NCI-H2029 treated with DMSO at 0.1 percent for 48 hours (cell line): ENCODE measurements around the gene LIPC.

ENCODE experiments used
- DNase-seq: peaks from one replicate; lab custom pipeline; 2025; lab: John Stamatoyannopoulos, UW

The LIPC gene

DNA sequence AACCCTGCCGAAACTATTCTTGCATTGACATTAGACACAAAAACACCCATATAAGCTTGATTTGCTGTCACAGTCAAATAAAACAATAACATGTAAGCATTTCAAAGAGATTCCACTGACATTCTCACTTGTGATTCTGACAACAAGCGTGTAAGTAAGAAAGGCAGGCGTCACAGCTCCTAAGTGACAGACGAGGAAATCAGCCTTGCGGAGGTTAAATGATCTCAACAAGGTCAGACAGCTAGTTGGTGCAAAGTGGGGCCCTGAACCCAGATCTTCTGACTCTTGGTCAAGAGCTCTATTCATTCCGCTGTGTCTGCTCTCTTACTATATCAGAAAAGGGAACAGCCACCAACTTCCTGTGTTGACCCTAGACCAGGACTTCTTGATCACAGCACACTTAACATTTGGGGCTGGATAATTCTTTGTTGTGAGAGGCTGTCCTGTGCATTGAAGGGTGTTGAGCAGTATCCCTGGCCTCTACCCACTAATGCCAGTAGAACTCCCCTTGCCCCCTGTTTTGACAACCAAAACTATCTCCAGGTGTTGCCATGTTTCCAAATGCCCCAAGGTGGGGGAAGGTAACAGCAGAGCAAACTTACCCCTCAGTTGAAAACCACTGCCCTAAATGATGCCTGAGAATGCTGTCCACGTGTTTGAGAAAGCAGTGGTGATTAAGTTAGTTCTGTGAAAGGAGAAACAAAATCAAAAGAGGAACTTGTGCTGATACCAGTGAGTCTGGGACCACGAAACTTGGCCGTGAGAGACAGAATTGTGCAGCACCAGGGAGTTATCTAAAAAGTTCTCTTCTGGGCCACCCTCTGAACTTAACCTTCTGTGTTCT is 86.1 kb downstream of the LIPC start:
- no peak for DNase-seq

DNA sequence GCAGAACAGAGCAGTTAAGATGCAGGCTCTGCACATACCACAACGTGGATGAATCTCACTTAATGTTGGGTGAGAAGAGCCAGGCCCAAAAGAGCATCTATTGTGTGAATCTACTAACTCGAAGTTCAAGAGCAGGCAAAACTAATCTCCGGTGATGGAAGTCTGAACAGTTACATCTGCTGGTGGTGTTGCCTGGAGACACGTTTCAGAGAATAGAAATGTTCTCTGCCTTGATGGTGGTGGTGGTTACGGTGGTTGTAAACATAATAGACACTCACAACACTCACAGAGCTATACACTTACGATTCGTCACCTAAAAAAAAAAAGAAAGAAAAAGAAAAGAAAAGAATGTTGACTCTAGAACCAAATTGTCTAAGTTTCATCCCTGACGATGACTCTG is 86.8 kb downstream of the LIPC start:
- no peak for DNase-seq

DNA sequence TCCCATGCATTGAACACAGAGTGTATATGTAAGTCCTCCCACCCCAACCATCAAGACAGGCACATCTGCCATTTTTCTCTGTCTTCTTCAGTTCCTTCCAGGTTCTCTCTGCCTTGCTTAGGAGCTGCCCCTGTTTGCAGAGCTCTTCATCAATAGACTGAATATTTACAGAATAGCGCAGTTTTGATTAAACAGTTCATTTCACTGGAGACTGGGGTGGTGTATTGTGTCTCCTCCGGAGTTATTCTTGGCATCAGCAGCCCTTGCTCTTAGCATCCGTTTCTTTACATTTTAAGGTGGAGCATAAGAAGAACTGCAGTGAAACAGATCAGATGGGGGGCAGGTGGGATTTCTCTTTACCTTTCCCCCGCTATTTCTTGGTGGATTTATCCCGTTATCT is 87.7 kb downstream of the LIPC start:
- DNase-seq: no peak

DNA sequence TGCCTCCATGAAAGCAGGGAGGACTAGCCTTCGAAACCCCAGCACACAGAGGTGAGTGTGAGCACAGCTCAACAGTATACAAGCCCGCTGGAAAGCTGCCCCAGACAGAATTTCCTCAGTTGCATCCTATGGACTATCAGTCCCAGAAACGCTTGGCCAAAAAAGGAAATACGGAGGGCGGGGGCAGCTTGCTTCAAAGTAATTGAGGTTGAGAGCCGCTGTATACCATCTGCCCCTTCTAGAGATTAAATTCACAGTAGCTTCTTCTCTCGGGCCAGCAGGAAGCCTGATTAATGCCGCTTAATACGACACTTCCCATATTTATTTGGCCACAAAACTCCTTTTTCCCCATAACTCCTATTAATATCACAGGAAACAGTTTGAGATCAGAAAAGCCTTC is 88.7 kb downstream of the LIPC start:
- DNase-seq: no peak

DNA sequence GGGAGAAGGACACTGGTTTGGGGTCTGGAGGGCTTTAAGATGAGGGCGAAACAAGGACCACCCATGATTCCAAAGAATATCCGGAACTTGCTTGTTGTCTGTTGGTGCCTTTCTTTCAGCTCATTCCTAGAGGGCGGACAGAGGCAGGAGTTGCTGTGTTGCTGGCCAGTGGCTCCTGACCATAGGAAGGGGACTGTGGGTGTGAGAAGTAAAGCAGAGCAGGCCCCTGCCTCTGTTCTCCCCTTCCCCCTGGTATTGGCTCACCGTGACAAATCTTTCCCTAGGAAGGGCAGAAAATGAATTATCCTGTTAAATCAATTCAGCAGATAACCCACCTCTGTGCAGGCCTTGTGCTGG is 89.1 kb downstream of the LIPC start:
- DNase-seq: no peak

DNA sequence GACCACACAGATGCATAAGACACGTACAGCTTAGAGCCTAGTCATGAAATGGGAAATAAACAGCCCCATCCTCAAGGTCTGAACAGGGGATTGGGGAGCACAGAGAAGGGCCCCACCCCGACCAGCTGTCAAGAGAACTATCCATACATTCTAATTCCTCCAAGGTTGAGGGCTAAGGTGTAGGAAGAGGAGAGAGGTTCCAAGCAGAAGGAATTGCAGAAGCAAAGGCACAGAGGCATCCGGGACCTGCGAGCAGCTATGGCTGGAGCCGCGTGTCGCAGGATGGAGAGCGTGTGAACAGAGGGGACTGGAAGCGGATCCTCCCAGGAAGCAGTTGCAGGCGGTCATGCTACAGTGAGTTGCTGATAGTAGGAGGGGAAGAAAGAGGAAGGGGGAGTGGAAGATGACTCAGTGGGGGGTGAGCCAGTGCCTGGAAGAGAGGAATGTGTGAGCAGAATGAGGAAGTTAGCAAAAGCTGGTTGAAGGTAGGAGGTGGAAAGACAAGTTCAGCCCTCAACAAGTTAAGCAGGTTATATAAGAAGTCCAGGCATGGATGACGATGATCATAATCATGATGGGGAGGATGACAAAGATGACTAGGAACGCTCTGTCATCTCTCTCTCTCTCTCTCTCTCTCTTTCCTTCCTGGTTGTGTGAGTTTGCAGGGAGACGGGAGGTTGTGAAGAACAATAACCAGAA is 89.7 kb downstream of the LIPC start:
- DNase-seq: no peak

DNA sequence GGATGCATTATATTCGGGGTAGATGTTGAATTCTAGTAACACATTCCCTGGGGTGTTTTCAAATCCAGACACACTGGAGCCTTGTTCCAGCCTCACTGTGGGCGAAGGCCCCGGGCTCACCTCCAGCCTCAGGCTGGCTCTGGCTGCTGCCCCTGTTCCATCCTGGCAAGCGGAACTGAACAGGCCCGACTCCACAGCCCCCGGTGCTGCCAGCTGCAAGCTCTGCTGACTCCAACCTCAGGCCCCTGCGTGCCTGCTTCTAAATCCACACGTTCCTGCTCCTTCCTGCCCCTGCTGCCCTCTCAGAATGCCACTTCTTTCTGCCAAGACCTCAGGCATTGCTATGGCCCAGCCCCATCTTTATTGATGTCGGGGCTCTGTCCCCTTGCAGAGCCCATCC is 90.6 kb downstream of the LIPC start:
- no peak for DNase-seq

DNA sequence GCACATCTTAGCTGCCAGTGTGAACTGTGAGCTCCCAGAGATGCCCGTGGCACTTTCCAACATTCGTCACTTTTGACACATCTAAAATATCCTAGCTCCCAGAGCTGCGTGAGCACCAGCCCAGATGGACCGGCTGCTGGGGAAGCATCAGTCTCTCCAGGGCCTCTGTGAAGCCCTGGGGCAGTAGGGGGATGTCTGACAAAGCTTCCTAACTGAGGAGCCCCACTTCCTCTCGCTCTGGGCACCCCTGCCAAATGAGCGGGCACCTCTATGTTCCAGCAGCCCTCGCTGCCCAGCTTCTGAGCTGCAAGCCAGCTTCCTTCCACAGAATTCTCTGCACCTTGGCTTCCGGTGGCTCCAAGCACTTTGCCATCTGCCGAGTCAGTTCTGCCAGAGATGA is 91.1 kb downstream of the LIPC start:
- DNase-seq: no peak

DNA sequence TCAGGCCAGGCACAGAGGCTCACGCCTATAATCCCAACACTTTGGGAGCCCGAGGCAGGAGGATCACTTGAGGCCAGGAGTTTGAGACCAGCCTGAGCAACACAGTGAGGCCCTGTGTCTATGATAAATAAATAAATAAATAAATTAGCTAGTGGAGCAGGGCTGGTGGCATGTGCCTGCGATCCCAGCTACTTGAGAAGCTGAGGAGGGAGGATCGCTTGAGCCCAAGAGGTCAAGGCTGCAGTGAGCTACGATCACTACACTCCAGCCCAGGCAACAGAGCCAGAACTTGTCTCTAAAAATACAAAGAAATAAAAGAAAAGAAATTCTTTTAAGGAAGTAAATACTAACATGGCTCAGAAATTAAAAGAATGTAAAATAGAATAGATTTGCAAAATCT is 91.8 kb downstream of the LIPC start:
- DNase-seq: no peak

DNA sequence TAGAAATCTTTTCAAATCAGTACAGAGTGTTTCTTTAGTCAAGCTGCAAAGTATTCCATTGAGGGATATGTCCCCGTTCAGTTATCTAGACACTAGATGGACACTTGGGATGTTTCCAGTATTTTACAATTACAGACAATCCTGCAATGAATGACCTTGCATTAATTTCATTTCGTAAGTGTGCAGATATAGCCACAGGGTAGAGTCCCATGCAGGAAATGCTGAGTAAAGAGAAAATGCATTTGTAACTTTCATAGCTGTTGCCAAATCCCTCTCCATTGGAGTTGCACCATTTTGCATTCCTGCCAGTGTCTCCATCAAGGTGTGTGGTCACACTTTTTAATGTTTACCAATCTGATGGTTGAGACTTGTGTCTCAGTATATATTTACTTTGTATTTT is 92.5 kb downstream of the LIPC start:
- DNase-seq: no peak

DNA sequence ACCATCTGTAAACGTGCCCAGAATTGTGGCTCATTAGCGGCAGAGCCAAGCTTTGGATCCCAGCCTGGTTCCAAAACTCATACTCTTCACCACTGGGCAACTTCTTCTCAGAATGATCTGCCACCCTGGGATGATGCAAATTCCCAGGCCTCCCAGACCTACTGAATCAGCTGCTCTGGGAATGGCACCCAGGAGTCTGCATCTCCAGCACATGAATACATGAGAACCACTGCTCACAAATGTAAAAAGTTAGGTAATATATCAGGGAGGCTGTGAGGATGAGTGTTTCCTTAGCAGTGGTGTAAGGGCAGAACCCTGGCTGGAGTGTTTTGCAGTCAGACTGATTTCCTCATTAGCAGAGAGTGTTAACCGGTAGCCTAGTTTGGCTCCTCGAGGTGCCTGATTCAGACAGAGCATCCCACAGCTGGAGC is 94.2 kb downstream of the LIPC start:
- DNase-seq: no peak

DNA sequence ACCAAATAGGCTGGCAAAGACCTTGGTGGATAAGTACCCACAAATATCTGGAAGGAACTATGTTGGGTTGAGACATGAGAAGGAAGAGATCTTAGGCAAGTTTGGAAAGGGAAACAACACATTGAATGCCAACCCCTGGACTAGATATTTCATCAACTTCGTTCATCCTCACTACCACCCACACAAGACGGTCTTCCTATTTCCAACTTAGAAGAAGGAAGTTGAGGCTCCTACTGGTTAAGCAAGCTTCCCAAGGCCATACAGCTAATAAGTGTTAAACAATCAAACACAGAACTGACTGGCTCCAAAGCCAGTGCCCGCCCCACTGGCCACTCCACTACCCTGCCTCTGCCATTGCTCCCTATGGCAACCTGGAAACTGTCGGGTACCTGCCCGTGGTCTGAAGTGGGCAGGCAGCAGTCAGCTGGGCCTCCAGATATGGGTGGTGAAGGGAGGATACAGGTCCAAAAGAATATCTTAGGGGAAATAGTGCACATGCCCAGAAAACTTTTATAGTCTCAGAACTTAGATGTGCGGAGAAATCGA is 94.9 kb downstream of the LIPC start:
- DNase-seq: no peak

DNA sequence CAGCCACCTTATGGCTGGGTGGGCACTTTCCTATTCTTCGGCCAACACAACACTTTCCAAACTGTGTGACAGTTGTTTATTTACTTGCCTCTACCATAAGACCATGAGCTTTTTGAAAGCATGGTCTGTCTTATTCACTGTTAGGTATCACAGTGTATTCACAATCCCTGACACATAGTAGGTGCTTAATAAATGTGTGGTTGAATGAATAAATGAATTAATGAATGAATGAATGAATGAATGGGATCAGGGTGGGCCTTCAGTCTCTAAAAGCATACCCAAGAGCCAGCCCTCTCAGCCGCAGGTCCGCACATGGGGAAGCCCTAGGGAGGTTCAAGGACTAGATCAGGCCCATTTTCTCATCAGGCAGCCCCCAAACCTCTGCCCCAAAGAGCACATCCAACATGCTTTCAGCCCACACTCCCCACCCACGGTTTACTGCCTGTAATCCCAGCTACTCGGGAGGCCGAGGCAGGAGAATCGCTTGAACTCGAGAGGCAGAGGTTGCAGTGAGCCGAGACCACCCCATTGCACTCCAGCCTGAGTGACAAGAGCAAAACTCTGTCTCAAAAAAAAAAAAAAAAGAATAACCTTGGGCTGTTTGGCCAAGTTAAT is 95.9 kb downstream of the LIPC start:
- no peak for DNase-seq

DNA sequence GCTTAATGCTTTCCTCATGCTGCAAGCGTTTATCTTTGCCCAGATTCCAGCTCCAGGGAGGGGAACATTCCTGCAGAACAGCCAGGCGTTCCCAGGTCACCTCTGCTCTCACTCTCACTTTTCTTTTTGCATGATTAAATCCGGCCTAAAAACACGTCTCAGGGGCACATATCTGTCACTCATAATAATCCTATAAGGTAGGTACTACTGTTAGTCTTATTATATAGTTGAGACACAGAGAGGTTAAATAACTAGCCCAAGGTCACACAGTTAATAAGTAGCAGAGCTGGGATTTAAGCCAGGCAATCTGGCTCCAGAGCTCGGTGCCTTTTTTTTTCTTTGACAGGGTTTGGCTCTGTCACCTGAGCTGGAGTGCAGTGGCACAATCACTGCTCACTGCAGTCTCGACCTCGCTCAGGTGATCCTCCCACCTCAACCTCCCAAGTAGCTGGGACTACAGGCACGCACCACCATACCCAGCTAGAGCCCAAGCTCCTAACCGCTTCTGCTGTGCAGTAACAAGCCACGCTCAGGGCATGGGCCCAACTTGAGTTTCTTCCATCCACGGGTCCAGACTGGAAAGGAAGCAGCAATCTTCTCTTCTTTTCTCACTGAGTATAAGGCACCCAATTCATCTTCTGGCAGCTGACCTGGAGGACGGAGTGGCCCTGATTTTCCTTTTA is 96.5 kb downstream of the LIPC start:
- no peak for DNase-seq

DNA sequence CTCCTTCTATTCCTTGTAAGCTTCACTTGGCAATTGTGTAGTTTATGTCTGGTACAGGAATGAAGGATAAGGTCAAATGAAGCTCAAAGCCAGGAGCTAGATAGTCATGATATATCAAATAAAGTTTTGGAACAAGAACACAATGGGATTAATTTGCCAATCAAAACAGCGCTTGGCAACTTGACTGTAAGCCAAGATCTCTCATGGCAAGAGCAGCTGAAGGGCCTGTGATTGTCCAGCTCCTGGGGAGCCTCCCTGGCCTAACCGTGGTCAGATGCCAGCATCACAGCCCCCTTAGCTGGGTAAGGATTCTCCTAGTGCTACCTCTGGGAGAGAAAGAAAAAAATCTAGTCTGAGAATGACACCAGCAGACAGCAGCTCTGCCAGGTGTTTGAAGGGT is 97.2 kb downstream of the LIPC start:
- DNase-seq: no peak

DNA sequence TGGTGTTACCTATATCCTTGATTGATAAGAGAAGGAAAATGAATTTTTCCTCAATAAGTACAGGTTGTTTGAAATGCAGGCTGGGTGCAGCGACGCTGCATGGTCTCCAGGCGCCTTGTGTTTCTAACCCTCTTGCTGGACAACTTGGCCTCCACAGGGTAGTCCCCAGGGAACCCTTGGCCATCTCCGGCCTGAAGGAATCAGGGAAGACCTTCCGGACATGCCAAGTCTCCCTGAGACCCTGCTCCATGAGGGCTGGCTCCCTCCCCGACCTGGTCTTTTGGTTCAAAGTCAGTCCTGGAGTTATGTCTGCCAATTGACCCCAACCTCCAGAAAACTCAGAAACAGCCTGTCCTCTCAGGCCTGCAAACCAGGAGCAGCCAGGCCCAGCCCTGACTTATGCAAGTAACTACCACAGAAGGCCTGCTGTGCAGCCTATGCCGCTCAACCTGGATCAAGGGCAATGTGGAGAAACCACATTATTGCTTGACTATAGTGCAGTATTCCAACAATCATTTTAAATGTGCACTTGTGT is 98.3 kb downstream of the LIPC start:
- no peak for DNase-seq

DNA sequence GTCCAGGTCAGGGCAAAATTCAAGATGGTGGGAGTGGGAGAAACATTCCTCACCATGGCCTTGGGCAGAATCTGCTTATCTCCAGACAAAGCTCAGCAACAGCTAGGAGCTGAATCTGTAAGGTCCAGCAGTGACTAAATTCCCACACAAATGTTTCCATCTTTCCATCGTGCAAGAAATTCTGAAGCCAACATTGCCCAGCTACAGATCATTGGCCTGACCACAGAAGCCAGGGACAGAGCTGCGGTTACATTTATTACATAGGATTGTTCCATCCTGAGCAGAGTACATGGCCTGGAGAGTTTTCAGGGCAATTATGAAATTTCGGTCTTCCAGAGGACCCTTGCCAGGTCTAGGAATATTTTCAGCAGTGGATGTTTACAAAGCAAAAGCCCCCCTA is 100.3 kb downstream of the LIPC start:
- no peak for DNase-seq

DNA sequence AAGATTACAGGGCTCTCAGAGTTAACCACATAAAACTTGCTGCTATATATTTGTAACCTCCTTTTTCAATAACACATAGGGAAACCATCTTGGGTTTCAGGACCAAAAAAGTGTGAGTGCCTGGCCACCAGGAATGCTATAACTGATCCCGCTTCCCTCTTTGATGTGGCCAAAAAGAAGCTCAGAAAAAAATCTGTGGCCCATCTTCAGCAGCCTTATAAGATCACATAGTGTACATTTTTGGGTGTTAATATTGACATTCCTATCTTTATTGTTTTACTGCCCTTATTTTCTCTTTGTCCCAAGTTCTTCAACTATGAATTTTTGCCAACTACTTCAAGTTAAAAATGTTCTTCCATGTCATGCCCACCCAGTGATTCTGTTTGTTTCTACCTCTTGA is 102.8 kb downstream of the LIPC start:
- no peak for DNase-seq

DNA sequence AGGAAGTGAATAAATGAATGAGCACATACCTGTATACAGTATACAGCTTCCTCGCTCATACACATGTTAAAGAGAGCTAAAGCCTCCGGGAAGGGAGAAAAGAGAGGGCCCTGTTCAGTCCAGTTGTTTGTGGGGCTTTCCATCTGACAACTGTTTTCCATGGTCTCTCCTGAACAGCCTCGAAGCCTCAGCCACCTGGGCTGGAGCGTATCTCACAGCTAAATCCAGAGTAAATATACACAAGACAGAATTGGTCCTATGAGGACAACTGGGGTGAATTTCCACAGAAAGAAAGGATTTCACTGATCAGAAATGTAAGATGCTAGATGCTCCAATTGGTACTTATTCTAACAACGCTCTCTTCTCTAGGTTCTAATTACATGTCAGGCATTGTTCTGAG is 103.5 kb downstream of the LIPC start:
- no peak for DNase-seq

DNA sequence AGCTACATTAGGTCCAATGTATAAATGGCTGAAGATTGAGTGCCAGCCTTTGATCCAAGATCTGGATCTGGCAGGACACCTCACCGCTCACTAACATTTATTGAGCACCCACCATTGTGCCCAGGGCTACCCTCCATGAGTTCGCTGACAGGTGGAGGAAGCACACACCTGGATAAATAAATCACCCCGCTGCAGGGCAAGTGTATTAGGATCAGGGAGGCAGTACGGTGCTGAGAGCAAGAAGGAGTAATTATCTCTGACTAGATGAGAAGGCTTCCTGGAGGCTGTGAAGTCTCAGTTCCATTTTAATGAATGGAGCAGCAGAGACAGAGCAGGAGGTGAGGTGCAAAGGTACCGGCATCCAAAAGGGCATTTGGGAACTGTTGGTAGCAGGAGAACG is 104.1 kb downstream of the LIPC start:
- DNase-seq: no peak

DNA sequence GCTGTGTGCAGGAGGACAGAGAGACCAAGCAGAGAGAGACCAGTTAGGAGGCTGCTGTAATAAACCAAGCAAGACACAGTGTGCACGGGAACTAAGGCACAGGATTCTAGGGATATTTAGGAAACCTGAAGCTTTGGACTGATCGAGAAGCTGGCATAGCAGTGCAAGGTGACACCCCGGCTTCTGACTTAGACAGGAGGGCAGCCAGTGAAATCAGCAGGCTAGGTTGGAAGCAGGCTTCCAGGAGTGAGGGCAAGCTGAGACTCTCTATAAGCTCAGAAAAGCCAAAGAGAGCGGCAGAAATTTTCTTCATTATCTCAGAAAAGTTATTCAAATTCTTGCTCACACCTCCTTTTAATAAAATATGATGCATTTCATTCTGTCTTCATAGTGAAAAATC is 104.6 kb downstream of the LIPC start:
- no peak for DNase-seq

DNA sequence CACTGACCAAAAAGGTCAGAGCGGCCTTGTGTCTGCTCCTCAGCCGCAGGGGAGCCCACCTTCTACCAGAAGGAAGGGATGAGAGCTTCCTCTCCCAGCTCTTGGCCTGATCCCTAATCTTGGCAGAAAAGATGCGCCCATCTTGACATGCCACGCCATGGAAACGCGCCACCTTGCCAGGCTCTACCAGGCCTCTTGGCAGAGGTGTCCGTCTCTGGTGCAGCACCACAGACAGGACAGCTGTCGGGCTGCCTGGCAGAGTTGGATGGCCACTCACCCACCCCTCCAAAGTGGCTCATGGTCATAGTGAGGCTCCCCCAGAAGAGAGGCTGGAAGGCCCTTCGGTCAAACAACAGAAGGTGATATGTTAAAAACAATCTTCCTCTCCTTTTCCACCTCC is 105.2 kb downstream of the LIPC start:
- DNase-seq: no peak
